OCI-LY1 (cell line): Measurements from ENCODE around the gene XRCC4.

Experiments used
- H2AFZ ChIP-seq: fragments of 200-600 bp; sonication (generic), shearing (Covaris generic); 2 replicates; pipeline ENCODE4 v1.6.0; 2014; ENCODE audit warnings: antibody characterized with exemption, mild to moderate bottlenecking, low read length
- H3F3A ChIP-seq: fragments of 200-600 bp; sonication (generic), shearing (Covaris generic); 2 replicates; pipeline ENCODE4 v1.6.0; 2014; ENCODE audit warnings: mild to moderate bottlenecking, antibody characterized with exemption, low read length, moderate library complexity; ENCODE audit not compliant: insufficient read depth
- H3K27ac ChIP-seq: fragments of 200-600 bp; sonication (generic); 2 replicates; pipeline ENCODE4 v1.5.1; 2014; ENCODE audit warnings: low read length, mixed run types, mild to moderate bottlenecking, low read depth; ENCODE audit not compliant: poor library complexity, severe bottlenecking
- H3K27me3 ChIP-seq: fragments of 200-600 bp; sonication (generic); 2 replicates; pipeline ENCODE4 v1.6.0; 2014; ENCODE audit warnings: antibody characterized with exemption, mild to moderate bottlenecking, low read length, moderate library complexity; ENCODE audit not compliant: insufficient read depth
- H3K36me3 ChIP-seq: fragments of 200-600 bp; sonication (generic); 2 replicates; pipeline ENCODE4 v1.6.1; 2014; ENCODE audit warnings: mild to moderate bottlenecking, antibody characterized with exemption, low read length, moderate library complexity, mixed read lengths; ENCODE audit not compliant: insufficient read depth
- H3K4me1 ChIP-seq: fragments of 200-600 bp; sonication (generic); 2 replicates; pipeline ENCODE4 v1.5.1; 2014; ENCODE audit warnings: mild to moderate bottlenecking, low read length, moderate library complexity; ENCODE audit not compliant: insufficient read depth, severe bottlenecking
- H3K4me2 ChIP-seq: fragments of 200-600 bp; sonication (generic), shearing (Covaris generic); 2 replicates; pipeline ENCODE4 v1.6.1; 2014; ENCODE audit warnings: low read length
- H3K4me3 ChIP-seq: fragments of 200-600 bp; sonication (generic); 2 replicates; pipeline ENCODE4 v1.5.1; 2014; ENCODE audit warnings: low read length, low read depth, mild to moderate bottlenecking, mixed read lengths; ENCODE audit not compliant: poor library complexity, severe bottlenecking
- H3K79me2 ChIP-seq: fragments of 200-600 bp; shearing (Covaris generic); 2 replicates; pipeline ENCODE4 v1.6.1; 2016; ENCODE audit warnings: mixed run types, low read length, mixed read lengths; ENCODE audit not compliant: insufficient read depth
- H3K9ac ChIP-seq: fragments of 200-600 bp; sonication (generic), shearing (Covaris generic); 2 replicates; pipeline ENCODE4 v1.6.1; 2014; ENCODE audit warnings: mild to moderate bottlenecking, low read length, mixed read lengths
- H3K9me2 ChIP-seq: fragments of 200-600 bp; sonication (generic), shearing (Covaris generic); 2 replicates; pipeline ENCODE4 v1.6.1; 2014; ENCODE audit warnings: low read depth, mild to moderate bottlenecking, low read length, mixed read lengths
- H3K9me3 ChIP-seq: fragments of 200-600 bp; shearing (Covaris generic); 2 replicates; pipeline ENCODE4 v1.6.1; 2014; ENCODE audit warnings: low read length, mixed read lengths
- H4K20me1 ChIP-seq: fragments of 200-600 bp; sonication (generic), shearing (Covaris generic); 2 replicates; pipeline ENCODE4 v1.6.0; 2016; ENCODE audit warnings: mild to moderate bottlenecking, low read length; ENCODE audit not compliant: insufficient read depth
- EZH2 ChIP-seq: fragments of 200-600 bp; sonication (generic), shearing (Covaris generic); IDR thresholded peaks from 2 replicates; pipeline ENCODE4 v1.8.0; 2017; ENCODE audit warnings: borderline replicate concordance, mixed run types, mild to moderate bottlenecking, antibody characterized with exemption, low read length, moderate library complexity, mixed read lengths
- TF ChIP-seq, protein P1 (sequence below): fragments of 200-600 bp; sonication (generic), shearing (Covaris generic); IDR thresholded peaks from 2 replicates; pipeline ENCODE4 v1.5.1; 2017; ENCODE audit warnings: mild to moderate bottlenecking, antibody characterized with exemption, low read length, moderate library complexity, mixed read lengths

The XRCC4 gene

DNA sequence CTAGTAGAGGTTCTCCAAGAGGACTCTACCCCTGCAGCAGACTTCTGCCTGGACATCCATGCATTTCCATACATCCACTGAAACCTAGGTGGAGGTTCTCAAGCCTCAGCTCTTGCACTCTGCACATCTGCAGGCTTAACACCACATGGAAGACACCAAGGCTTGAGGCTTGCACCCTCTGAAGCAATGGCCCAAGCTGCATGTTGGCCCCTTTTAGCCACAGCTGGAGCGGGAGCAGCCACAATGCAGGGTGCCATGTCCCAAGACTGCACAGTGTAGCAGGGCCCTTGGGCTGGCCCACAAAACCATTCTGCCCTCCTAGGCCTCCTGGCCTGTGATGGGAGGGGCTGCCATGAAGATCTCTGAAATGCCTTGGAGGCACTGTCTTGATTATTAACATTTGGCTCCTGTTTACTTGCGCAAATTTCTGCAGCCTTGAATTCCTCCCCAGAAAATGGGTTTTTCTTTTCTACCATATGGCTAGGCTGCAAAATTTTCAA lies 271.0 kb downstream of the XRCC4 start:
- Histone ChIP-seq H3K27me3 (no peaks in the 10 kb centered on the region), H3K4me2 (no peak overlapping the region), H3K36me3 (no peaks in the 10 kb centered on the region), H3K79me2 (no peaks in the 10 kb centered on the region), H2AFZ (no peak overlapping the region), H3K9me2 (no peaks in the 10 kb centered on the region), H3K9ac (no peak overlapping the region), H4K20me1 (no peaks in the 10 kb centered on the region), H3K9me3 (no peaks in the 10 kb centered on the region), H3K4me1 (no peaks in the 10 kb centered on the region), H3F3A (no peaks in the 10 kb centered on the region), H3K4me3 (no peak overlapping the region), H3K27ac (no peak overlapping the region)
- TF ChIP-seq, protein P1, sequence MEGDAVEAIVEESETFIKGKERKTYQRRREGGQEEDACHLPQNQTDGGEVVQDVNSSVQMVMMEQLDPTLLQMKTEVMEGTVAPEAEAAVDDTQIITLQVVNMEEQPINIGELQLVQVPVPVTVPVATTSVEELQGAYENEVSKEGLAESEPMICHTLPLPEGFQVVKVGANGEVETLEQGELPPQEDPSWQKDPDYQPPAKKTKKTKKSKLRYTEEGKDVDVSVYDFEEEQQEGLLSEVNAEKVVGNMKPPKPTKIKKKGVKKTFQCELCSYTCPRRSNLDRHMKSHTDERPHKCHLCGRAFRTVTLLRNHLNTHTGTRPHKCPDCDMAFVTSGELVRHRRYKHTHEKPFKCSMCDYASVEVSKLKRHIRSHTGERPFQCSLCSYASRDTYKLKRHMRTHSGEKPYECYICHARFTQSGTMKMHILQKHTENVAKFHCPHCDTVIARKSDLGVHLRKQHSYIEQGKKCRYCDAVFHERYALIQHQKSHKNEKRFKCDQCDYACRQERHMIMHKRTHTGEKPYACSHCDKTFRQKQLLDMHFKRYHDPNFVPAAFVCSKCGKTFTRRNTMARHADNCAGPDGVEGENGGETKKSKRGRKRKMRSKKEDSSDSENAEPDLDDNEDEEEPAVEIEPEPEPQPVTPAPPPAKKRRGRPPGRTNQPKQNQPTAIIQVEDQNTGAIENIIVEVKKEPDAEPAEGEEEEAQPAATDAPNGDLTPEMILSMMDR = no peak
- no peak for TF ChIP-seq EZH2

DNA sequence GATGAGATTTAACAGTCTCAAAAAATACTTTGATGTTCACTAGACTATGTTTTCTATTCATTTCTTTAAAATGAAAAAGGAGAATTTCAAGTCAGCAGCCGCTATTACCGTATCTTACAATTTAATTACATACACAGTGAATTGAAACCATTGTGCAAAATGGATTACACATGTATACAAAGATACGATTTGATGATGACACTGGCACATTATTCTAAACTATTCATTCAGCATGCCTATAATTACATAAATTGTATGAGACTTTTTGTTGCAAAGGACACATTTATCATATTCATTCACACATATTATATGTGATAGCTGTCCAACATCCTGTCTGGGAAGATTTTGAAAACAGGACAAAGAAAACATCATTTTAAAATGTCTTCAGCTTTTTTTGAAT lies 275.9 kb downstream of the XRCC4 start:
- Histone ChIP-seq H3K27me3 (no peaks in the 10 kb centered on the region), H3F3A (no peaks in the 10 kb centered on the region), H4K20me1 (no peaks in the 10 kb centered on the region), H3K4me3 (no peak overlapping the region), H3K79me2 (no peaks in the 10 kb centered on the region), H2AFZ (no peak overlapping the region), H3K27ac (no peak overlapping the region), H3K9me3 (no peaks in the 10 kb centered on the region), H3K4me2 (no peak overlapping the region), H3K9ac (no peak overlapping the region), H3K4me1 (no peaks in the 10 kb centered on the region), H3K9me2 (no peaks in the 10 kb centered on the region), H3K36me3 (no peaks in the 10 kb centered on the region)
- TF ChIP-seq, protein P1 = no peak
- TF ChIP-seq EZH2 = no peak

DNA sequence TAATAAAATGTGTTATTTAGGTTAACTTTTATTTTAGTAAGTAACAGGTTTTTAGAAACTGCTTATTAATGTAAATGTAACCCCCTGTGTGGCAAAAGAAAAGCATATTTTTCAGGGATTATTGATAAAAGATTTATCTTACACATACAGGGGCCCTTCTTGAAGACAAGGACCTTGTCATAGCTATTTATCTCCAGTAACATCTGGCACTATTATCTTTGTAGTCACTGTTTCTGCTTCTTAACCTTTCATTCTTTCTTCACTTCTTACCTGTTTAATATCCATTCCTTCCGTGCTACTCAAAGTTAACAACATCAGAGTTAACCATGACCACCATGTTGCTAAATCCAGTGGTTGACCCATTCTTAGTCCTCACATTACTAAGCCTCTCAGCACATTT lies 276.4 kb downstream of the XRCC4 start:
- no peaks in the 10 kb centered on the region for H3K9me2 ChIP-seq
- no peaks in the 10 kb centered on the region for H3K9me3 ChIP-seq
- H3K4me3 ChIP-seq = no peak overlapping the region
- H3K4me1 ChIP-seq = no peaks in the 10 kb centered on the region
- H3K27ac ChIP-seq = no peak overlapping the region
- H4K20me1 ChIP-seq = no peaks in the 10 kb centered on the region
- H3K9ac ChIP-seq = no peak overlapping the region
- TF ChIP-seq, protein P1 = no peak
- TF ChIP-seq EZH2 = no peak
- H3K36me3 ChIP-seq = no peaks in the 10 kb centered on the region
- H3K79me2 ChIP-seq = no peaks in the 10 kb centered on the region
- no peaks in the 10 kb centered on the region for H3F3A ChIP-seq
- H2AFZ ChIP-seq = no peak overlapping the region
- H3K4me2 ChIP-seq = no peak overlapping the region
- no peaks in the 10 kb centered on the region for H3K27me3 ChIP-seq
